Measurements from ENCODE around the gene ATRIP.
A peak's percentile ranks its signal among the peaks of the same experiment; 100 is the strongest.

Gene ATRIP

GRCh38 chr3:48429960-48430707, 16.4 kb upstream of the ATRIP start, which contains the start of gene PLXNB1:
TSS of gene PLXNB1 (minus strand) at chr3:48430086. CDS start at chr3:48424611, 5,475 bp downstream.
- Histone ChIP-seq H3K4me3 (ENCODE audit: low read depth in 1 of 5, low read length in 5 of 5) (peak within 1 kb of the TSS; percentile 33 to 80 (median 65)), H3K9ac (ENCODE audit: low read length in 5 of 5) (peak within 1 kb of the TSS in 3 of 5 donors; percentile 68 to 72 (median 68)), H3K4me1 (ENCODE audit: control insufficient read depth in 5 of 5, insufficient read depth in 5 of 5, low read length in 5 of 5) (peaks cover 12 to 62% (median 58%) of the 10 kb centered on the region in 5 donors)

DNA sequence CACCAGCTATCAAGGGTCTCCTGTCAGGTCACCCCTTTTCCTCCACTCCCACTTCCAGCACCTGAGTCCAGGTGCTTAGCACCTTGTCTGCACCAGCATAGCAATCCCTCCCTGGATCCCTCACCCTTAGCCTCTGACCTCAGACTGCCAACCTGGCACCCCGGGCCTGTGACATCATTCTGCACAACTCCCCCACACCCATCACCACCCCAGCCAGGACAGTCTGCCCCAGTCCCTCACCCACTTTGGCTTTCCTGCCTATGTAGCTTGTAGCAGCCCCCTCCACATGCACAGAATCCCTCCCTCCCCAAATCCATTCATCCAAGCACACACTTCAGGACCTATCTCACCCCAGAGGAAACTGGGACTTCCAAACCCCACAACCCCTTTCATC, 15.8 kb upstream of the ATRIP start:
- Histone ChIP-seq H3K4me1 (ENCODE audit: control insufficient read depth in 5 of 5, insufficient read depth in 5 of 5, low read length in 5 of 5) (peaks cover 13 to 56% (median 52%) of the 10 kb centered on the region in 5 donors), H3K36me3 (ENCODE audit: control insufficient read depth in 5 of 5, insufficient read depth in 5 of 5, low read length in 5 of 5) (peaks cover 0 to 27% (median 16%) of the 10 kb centered on the region in 5 donors), H3K9me3 (ENCODE audit: control insufficient read depth in 5 of 5, low read length in 5 of 5) (no peaks in the 10 kb centered on the region), H3K27ac (ENCODE audit: low read depth, low read length) (no peak overlapping the region), H3K4me3 (ENCODE audit: low read depth in 1 of 5, low read length in 5 of 5) (no peak overlapping the region), H3K27me3 (ENCODE audit: control insufficient read depth in 5 of 5, insufficient read depth in 4 of 5, low read length in 5 of 5) (no peaks in the 10 kb centered on the region), H3K9ac (ENCODE audit: low read length in 5 of 5) (no peak overlapping the region)

More at GRCh38 chr3:48429960-48430707, 16.4 kb upstream of the ATRIP start, which contains the start of gene PLXNB1:
- Histone ChIP-seq H3K27ac (ENCODE audit: low read depth, low read length) (peak within 1 kb of the TSS; percentile 10), H3K36me3 (ENCODE audit: control insufficient read depth in 5 of 5, insufficient read depth in 5 of 5, low read length in 5 of 5) (peaks cover 0 to 27% (median 16%) of the 10 kb centered on the region in 5 donors), H3K27me3 (ENCODE audit: control insufficient read depth in 5 of 5, insufficient read depth in 4 of 5, low read length in 5 of 5) (no peaks in the 10 kb centered on the region), H3K9me3 (ENCODE audit: control insufficient read depth in 5 of 5, low read length in 5 of 5) (no peaks in the 10 kb centered on the region)

- Histone ChIP-seq H3K9ac (ENCODE audit: low read length in 5 of 5) (no peak overlapping the region), H3K36me3 (ENCODE audit: control insufficient read depth in 5 of 5, insufficient read depth in 5 of 5, low read length in 5 of 5) (peaks cover 0 to 27% (median 16%) of the 10 kb centered on the region in 5 donors), H3K27me3 (ENCODE audit: control insufficient read depth in 5 of 5, insufficient read depth in 4 of 5, low read length in 5 of 5) (no peaks in the 10 kb centered on the region), H3K27ac (ENCODE audit: low read depth, low read length) (no peak overlapping the region), H3K9me3 (ENCODE audit: control insufficient read depth in 5 of 5, low read length in 5 of 5) (no peaks in the 10 kb centered on the region), H3K4me3 (ENCODE audit: low read depth in 1 of 5, low read length in 5 of 5) (no peak overlapping the region), H3K4me1 (ENCODE audit: control insufficient read depth in 5 of 5, insufficient read depth in 5 of 5, low read length in 5 of 5) (peaks cover 14 to 54% (median 51%) of the 10 kb centered on the region in 5 donors)
Observed at GRCh38 chr3:48431224-48432029, 15.1 kb upstream of the ATRIP start.

DNA sequence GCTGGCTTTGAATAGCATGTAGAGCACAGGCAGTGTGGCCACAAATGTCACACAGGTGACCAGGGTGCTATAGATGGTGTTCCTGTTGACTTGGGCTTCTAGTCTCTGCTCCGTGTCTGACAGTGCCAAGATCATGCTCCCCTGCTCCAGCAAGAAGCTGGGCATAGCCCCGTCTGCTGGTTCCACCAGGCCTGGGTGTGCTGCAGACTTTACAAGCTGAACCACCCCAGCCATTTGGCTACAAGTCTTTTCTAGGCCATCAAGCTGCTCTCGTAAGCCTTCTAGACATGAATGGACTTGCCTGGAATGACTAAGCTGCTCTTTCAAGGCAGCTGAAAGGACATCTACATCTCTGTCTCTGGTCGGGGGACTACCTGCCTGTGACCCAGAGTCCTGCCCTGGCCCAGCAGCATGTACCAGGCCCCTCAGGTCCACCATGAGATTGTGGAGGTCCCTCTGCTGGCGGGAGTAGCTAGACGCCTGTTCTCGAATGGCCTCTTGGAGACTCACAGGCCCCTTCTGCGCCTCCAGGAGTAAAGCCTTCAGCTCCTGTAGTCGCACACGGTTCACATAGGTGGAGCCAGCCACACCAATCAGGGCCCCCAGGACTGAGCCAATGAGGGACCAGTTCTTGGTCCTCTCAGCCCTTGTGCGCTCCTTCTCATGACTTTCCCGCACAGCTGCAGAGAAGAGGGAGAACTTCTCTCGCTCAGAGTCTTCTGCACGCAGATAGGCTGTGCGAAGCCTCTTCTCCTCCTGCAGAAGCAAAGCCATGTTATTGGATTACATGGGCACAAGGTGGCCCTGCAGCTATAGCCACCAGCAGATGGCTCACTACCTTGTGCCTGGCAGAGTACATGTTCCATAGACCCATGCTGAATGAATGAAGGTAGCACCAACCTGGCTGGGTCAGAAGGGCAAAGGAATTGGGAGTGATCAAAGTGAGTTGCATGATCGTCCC, 13.8 kb upstream of the ATRIP start:
- no peak overlapping the region for H3K4me3 ChIP-seq (ENCODE audit: low read depth in 1 of 5, low read length in 5 of 5)
- no peaks in the 10 kb centered on the region for H3K9me3 ChIP-seq (ENCODE audit: control insufficient read depth in 5 of 5, low read length in 5 of 5)
- H3K4me1 ChIP-seq (ENCODE audit: control insufficient read depth in 5 of 5, insufficient read depth in 5 of 5, low read length in 5 of 5) = peaks cover 9 to 41% (median 38%) of the 10 kb centered on the region in 5 donors
- H3K9ac ChIP-seq (ENCODE audit: low read length in 5 of 5) = no peak overlapping the region
- peaks cover 0 to 27% (median 16%) of the 10 kb centered on the region in 5 donors for H3K36me3 ChIP-seq (ENCODE audit: control insufficient read depth in 5 of 5, insufficient read depth in 5 of 5, low read length in 5 of 5)
- H3K27me3 ChIP-seq (ENCODE audit: control insufficient read depth in 5 of 5, insufficient read depth in 4 of 5, low read length in 5 of 5) = no peaks in the 10 kb centered on the region
- no peak overlapping the region for H3K27ac ChIP-seq (ENCODE audit: low read depth, low read length)

DNA sequence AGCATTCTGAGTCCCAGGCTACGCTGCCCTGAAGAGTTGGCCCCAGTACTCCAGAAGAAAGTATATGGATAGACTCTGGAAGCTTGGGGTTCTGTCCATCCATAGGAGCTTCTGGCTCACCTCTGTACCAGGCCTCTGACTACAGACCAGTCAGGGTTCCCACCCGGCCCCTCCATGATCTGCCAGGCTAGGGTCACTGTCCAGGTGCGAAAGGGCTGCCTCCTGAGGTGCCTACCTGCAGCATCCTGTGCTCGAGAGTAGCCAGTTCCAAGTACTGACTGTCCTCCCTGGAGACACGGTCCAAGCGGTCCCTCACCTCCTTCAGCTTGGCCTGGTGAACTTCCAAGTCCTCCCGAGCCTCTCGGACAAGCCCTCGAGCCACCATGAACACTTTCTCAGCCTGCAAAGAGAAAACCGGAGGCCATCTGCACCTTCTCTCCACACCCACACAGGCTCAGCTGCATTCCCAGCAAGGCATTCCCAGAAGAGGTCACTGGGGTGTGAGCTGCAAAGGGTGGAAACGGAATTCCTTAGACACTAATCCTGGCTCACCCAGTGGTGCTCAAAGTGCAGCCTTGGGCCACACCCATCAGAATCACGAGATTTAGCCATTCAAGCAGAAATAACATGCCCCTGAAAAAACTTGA, 12.9 kb upstream of the ATRIP start:
- peak overlapping the region in 1 of 5 donors; percentile 27 for H3K4me3 ChIP-seq (ENCODE audit: low read depth in 1 of 5, low read length in 5 of 5)
- peaks cover 9 to 32% (median 29%) of the 10 kb centered on the region in 5 donors for H3K4me1 ChIP-seq (ENCODE audit: control insufficient read depth in 5 of 5, insufficient read depth in 5 of 5, low read length in 5 of 5)
- no peaks in the 10 kb centered on the region for H3K27me3 ChIP-seq (ENCODE audit: control insufficient read depth in 5 of 5, insufficient read depth in 4 of 5, low read length in 5 of 5)
- peak overlapping the region in 2 of 5 donors; percentile 17 to 31 for H3K9ac ChIP-seq (ENCODE audit: low read length in 5 of 5)
- no peak overlapping the region for H3K27ac ChIP-seq (ENCODE audit: low read depth, low read length)
- no peaks in the 10 kb centered on the region for H3K9me3 ChIP-seq (ENCODE audit: control insufficient read depth in 5 of 5, low read length in 5 of 5)
- peaks cover 0 to 27% (median 16%) of the 10 kb centered on the region in 5 donors for H3K36me3 ChIP-seq (ENCODE audit: control insufficient read depth in 5 of 5, insufficient read depth in 5 of 5, low read length in 5 of 5)

- H3K9ac ChIP-seq (ENCODE audit: low read length in 5 of 5) = peak overlapping the region in 1 of 5 donors; percentile 56
- H3K27me3 ChIP-seq (ENCODE audit: control insufficient read depth in 5 of 5, insufficient read depth in 4 of 5, low read length in 5 of 5) = no peaks in the 10 kb centered on the region
- H3K9me3 ChIP-seq (ENCODE audit: control insufficient read depth in 5 of 5, low read length in 5 of 5) = no peaks in the 10 kb centered on the region
- H3K4me3 ChIP-seq (ENCODE audit: low read depth in 1 of 5, low read length in 5 of 5) = no peak overlapping the region
- H3K4me1 ChIP-seq (ENCODE audit: control insufficient read depth in 5 of 5, insufficient read depth in 5 of 5, low read length in 5 of 5) = peaks cover 9 to 38% (median 33%) of the 10 kb centered on the region in 5 donors
- peaks cover 0 to 27% (median 16%) of the 10 kb centered on the region in 5 donors for H3K36me3 ChIP-seq (ENCODE audit: control insufficient read depth in 5 of 5, insufficient read depth in 5 of 5, low read length in 5 of 5)
- H3K27ac ChIP-seq (ENCODE audit: low read depth, low read length) = no peak overlapping the region
Observed at GRCh38 chr3:48434591-48435222, 11.8 kb upstream of the ATRIP start.

DNA sequence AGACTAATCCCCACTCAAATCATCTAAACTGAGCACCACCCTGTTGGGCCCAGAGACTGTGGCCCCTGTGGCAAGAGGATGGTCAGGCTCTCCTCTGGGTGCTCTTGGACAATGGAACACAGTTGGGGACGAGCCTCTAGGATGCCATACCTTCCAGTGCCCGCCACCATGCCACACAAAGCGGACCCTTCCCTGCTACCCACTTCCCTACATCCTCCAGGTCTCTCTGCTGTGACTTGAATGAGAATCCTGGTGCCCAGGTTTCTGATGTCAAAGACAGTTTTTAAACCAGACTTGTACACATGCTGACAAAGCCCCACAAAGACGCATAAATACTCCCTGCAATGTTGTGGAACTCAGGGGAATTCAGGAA, 11.3 kb upstream of the ATRIP start:
- Histone ChIP-seq H3K27ac (ENCODE audit: low read depth, low read length) (peak overlapping the region; percentile 1), H3K9ac (ENCODE audit: low read length in 5 of 5) (no peak overlapping the region), H3K4me3 (ENCODE audit: low read depth in 1 of 5, low read length in 5 of 5) (no peak overlapping the region), H3K36me3 (ENCODE audit: control insufficient read depth in 5 of 5, insufficient read depth in 5 of 5, low read length in 5 of 5) (peaks cover 0 to 27% (median 16%) of the 10 kb centered on the region in 5 donors), H3K9me3 (ENCODE audit: control insufficient read depth in 5 of 5, low read length in 5 of 5) (no peaks in the 10 kb centered on the region), H3K27me3 (ENCODE audit: control insufficient read depth in 5 of 5, insufficient read depth in 4 of 5, low read length in 5 of 5) (no peaks in the 10 kb centered on the region), H3K4me1 (ENCODE audit: control insufficient read depth in 5 of 5, insufficient read depth in 5 of 5, low read length in 5 of 5) (peaks cover 9 to 34% (median 30%) of the 10 kb centered on the region in 5 donors)

GRCh38 chr3:48435774-48436476, 10.6 kb upstream of the ATRIP start:
- Histone ChIP-seq H3K9me3 (ENCODE audit: control insufficient read depth in 5 of 5, low read length in 5 of 5) (no peaks in the 10 kb centered on the region), H3K4me1 (ENCODE audit: control insufficient read depth in 5 of 5, insufficient read depth in 5 of 5, low read length in 5 of 5) (peaks cover 9 to 38% (median 33%) of the 10 kb centered on the region in 5 donors), H3K36me3 (ENCODE audit: control insufficient read depth in 5 of 5, insufficient read depth in 5 of 5, low read length in 5 of 5) (peaks cover 0 to 27% (median 16%) of the 10 kb centered on the region in 5 donors), H3K4me3 (ENCODE audit: low read depth in 1 of 5, low read length in 5 of 5) (no peak overlapping the region), H3K9ac (ENCODE audit: low read length in 5 of 5) (no peak overlapping the region), H3K27me3 (ENCODE audit: control insufficient read depth in 5 of 5, insufficient read depth in 4 of 5, low read length in 5 of 5) (no peaks in the 10 kb centered on the region), H3K27ac (ENCODE audit: low read depth, low read length) (no peak overlapping the region)

All from subcutaneous abdominal adipose tissue (tissue), 5 donors.